SH-SY5Y (cell line): ENCODE results near the gene ACO1.

Experiments used
- GATA2 ChIP-seq: IDR thresholded peaks from 2 replicates; pipeline ENCODE4 v1.6.1; 2011; ENCODE audit warnings: mild to moderate bottlenecking, low read depth, low read length
- GATA3 ChIP-seq: IDR thresholded peaks from 2 replicates; pipeline ENCODE4 v1.6.1; 2011; ENCODE audit warnings: low read depth, mild to moderate bottlenecking, low read length, moderate library complexity

GRCh38 chr9:32340361-32340760 lies 44.1 kb upstream of the ACO1 start:
- TF ChIP-seq GATA3 (no peak), GATA2 (no peak)
